ENCODE data around the gene NDUFA6.
"Not testable (repeated sequence)": the region's sequence is repeated elsewhere in the genome, so short reads cannot be mapped to it uniquely, and the experiment has no call there.

The NDUFA6 gene

DNA sequence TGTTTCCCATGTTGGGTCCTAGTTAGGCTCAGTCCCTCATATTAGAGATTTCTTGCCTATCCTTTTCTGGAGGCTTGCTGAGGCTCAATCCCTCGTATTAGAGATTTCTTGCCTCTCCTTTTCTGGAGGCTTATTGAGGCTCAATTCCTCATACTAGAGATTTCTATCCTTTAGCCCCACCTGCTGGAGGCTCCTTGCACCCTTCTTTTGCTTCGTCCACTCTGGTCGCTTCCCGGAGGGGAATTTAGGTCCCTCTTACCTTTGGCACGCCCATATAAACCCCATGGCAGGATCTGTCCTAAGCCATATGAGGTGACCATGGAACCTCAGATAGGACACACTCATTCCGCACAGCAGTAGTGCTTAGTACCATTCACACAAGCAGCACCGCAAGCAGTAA is 24.1 kb upstream of the NDUFA6 start:
- in situ Hi-C loops (cut with HindIII; ENCODE audit: low sequenced_read_pairs): loop anchor here (5.0 to 10.0 kb wide), 4 partner anchors 70 to 328 kb away; no protein-coding TSS in a partner anchor

- in situ Hi-C loops (cut with HindIII; ENCODE audit: low sequenced_read_pairs): loop anchor here (10.0 kb wide), 2 partner anchors 72 to 78 kb away; no protein-coding TSS in a partner anchor
Measured at GRCh38 chr22:42112793-42113192, 22.2 kb upstream of the NDUFA6 start.

DNA sequence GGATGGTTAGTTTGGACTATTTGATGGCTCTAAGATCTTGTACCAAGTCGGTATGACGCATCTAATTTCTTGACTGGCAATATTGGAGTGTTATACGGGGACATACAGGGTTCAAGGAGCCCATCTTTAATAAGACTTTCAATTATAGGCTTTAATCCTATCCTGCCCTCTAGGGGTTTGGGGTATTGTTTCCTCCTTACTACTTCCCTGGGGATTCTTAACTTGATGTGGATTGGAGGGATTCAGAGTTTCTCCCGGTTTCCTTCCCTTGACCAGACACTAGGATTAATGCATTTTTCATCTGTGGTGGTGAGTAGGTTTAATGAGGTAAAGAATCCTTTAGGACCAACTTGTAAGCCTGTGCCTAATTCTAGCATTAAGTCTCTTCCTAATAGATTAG is 21.2 kb upstream of the NDUFA6 start:
- in situ Hi-C loops (cut with HindIII; ENCODE audit: low sequenced_read_pairs): loop anchor here (10.0 kb wide), 2 partner anchors 73 to 77 kb away; no protein-coding TSS in a partner anchor

- in situ Hi-C loops (cut with HindIII; ENCODE audit: low sequenced_read_pairs): no loop called here
Measured at GRCh38 chr22:42108848-42109247, 18.3 kb upstream of the NDUFA6 start.

GRCh38 chr22:42104332-42104860 is 13.8 kb upstream of the NDUFA6 start:
- in situ Hi-C loops (cut with HindIII; ENCODE audit: low sequenced_read_pairs): not testable (repeated sequence)

GRCh38 chr22:42101199-42101598 is 10.6 kb upstream of the NDUFA6 start:
- in situ Hi-C loops (cut with HindIII; ENCODE audit: low sequenced_read_pairs): no loop called here

DNA sequence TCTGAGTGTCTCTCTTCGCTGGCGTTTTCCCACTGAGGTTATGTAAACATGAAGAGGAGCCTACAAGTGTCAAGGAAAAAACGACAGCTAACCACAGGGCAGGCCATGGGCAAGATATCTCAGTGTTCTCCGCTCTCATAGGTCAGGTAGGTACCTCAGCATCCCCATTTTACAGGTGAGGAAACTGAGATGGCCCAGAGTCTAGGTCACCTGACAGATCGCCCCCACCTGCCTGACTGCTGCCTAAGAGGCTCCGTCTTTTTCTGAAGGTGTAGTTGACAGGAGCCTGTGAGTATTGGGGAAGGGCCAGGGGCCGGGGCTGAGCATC is 847 bp upstream of the NDUFA6 start:
- in situ Hi-C loops (cut with HindIII; ENCODE audit: low sequenced_read_pairs): no loop called here

GRCh38 chr22:42086051-42086450 is 4.5 kb downstream of the NDUFA6 start:
- in situ Hi-C loops (cut with HindIII; ENCODE audit: low sequenced_read_pairs): no loop called here

DNA sequence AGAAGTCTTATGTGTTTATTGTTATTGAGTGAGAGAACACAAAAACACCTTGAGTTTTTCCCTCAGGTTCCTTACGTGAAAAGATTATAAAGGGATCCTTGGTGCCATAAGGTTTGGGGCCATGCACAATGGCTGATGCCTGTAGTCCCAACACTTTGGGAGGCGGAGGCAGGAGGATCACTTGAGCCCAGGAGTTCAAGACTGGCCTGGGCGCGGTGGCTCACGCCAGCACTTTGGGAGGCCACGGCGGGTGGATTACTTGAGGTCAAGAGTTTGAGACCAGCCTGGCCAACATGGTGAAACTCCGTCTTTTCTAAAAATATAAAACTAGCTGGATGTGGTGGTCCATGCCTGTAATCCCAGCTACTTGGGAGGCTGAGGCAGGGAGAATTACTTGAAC is 5.7 kb downstream of the NDUFA6 start:
- in situ Hi-C loops (cut with HindIII; ENCODE audit: low sequenced_read_pairs): no loop called here

DNA sequence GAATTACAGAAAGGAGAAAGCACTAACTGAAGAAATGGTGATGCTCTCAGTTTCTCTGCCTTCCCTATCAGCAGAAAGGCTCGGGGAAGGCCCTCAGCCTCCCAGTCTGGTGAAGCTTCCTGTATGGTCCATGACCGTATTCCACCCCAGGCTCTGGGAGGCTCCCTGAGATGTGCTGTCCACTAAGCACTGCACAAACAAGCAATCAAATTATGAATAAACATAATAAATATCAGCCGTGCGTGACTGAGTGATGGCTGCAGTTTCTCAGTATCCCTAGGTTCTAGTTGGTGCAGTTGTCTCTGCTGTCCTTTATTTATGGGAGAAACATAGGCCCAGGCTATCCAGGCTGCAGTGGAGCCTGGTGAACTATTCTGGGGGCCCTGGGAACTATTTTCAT is 7.5 kb downstream of the NDUFA6 start:
- in situ Hi-C loops (cut with HindIII; ENCODE audit: low sequenced_read_pairs): no loop called here

- in situ Hi-C loops (cut with HindIII; ENCODE audit: low sequenced_read_pairs): no loop called here
Measured at GRCh38 chr22:42080287-42080686, 10.3 kb downstream of the NDUFA6 start.

GRCh38 chr22:42079319-42080251 is 11.0 kb downstream of the NDUFA6 start, which contains the start of gene SMDT1:
TSS of gene SMDT1 (plus strand) at chr22:42079700. CDS start at chr22:42079769, 69 bp downstream.
- in situ Hi-C loops (cut with HindIII; ENCODE audit: low sequenced_read_pairs): no loop called here

DNA sequence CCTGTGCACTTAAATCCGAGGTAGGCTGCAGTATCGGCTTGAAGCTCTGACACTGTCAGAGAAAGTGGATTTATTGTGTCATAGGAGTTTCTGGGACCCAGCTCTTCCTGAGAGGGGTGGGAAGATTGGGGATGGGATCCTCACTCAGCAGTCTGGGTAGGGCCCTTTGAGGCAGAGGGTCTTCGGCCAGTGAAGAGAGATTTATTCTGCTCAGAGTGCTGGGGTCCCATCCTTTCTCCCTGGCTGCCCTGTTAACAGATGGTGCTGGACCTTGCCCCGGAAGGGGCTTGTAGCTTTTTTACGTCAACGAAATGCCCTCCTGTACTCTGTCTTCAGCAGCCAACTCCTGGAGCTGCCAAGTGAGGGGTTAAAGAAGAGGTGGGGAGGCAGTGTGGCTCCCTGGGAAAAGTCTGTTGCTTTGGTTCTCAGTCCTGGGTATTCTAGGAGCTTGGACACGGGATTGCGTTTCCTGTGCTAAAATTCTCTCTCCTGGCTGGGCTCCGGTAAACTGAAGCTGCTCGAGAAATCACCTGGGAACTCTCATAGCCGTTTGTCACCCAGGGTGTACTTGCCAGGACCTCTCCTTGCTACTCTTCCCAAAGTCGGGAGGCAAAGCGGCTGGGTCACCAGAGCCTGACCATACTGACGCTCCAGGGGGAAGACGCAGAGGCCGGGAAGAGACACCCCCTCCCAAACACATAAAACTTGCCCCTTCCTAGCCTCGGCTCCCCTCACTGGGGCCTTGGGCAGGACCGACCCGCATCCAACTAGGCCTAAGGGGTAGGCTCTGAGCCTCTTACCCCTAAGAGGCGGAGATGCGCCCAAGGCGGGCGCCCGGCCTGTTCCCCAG is 11.9 kb downstream of the NDUFA6 start:
- in situ Hi-C loops (cut with HindIII; ENCODE audit: low sequenced_read_pairs): no loop called here

GRCh38 chr22:42077486-42078125 is 13.0 kb downstream of the NDUFA6 start:
- in situ Hi-C loops (cut with HindIII; ENCODE audit: low sequenced_read_pairs): no loop called here

DNA sequence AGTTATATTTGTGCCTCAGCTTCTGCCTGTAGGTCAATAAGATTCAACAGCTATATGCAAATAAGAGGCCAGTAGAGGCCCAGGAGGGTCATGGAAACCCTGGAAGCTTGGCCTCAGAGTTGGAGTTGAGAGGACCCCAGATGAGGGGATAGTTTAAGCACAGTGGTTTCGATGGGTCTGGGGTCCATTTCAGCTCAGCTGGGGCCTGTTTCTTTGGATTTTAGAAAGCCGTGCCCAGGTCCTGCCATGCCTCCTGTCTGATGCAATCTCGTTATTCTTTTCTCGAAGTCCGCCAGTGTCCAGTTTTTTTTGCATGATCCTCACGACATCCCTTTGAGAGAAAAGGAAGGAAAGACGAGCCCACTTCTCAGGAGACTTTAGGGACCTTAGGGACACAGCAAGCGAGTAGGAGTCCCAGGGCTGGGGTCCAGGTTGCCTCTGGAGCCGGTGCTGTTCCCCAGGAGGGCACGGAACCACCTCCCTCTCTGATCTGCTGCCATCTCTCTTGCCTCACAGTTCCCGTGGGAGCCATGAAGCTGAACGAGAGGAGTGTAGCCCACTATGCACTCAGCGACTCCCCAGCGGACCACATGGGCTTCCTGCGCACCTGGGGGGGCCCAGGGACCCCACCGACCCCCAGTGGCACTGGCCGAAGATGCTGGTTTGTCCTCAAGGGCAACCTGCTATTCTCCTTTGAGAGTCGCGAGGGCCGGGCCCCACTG is 13.6 kb downstream of the NDUFA6 start:
- in situ Hi-C loops (cut with HindIII; ENCODE audit: low sequenced_read_pairs): no loop called here

- in situ Hi-C loops (cut with HindIII; ENCODE audit: low sequenced_read_pairs): no loop called here
Measured at GRCh38 chr22:42074846-42075676, 15.5 kb downstream of the NDUFA6 start.

DNA sequence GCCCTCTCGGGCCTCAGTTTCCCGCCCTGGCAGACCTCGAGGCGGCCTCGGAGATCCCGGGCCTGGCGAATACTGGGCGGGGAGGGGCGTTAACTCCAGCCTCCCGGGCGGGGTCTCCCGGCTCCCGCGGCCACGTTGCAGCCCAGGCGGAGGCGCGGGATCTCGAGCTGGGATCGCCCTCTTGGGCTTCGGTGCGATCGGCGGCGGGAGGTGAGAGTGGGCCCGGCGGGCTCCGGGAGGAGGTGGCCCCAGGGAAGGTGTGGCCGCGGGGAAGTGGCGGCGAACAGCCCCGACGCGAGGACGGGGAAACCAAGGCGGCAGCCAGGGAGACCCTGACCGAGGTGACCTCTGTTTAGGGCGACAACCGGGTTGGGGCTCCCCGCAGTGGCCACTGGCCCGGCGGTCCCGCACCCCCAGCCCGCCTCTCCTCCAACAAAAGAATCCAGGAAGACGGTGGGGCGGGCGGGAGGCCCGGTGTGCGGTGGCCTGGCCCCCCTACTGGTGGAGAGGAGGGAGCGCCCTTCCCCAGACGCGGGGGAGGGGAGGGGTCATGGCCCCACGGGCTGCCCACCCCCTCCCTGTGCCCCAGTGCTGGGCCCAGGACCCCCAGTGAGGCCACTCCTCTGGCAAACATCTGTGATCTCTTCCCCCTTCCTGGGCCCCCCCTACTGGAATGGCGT is 16.3 kb downstream of the NDUFA6 start, which contains the start of gene PHETA2:
PHETA2 (plus strand) TSS at position 117 of the 680 bp plus-strand sequence. CDS start 3,046 bp downstream, outside the sequence.
- in situ Hi-C loops (cut with HindIII; ENCODE audit: low sequenced_read_pairs): no loop called here

DNA sequence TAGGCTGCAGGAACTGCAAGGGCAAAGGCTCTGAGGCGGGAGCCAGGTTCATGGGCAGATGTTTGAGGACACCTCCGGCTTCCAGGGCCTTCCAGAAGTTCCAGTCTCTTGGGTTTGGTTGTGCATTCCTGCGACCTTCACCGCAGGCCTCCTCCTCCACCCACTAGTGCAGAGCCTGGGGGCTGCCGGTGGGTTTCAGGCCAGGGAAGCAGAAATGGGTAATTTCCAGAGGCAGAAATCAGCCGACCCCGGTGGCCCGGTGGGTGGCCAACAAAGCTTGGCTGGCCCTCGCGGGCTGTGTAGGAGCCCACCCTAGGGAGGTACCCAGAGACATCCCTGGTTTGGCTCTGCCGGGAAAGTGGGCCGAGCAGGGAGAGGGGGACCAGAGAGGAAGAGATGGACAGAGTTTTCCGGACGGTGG is 16.9 kb downstream of the NDUFA6 start:
- in situ Hi-C loops (cut with HindIII; ENCODE audit: low sequenced_read_pairs): no loop called here
